Esophagus squamous epithelium (tissue), 5 donors: ENCODE data around the gene HIKESHI. TPM values are rescaled to one million over a fixed set of nuclear protein-coding genes. Genes with fewer than 3 reads are reported as not detected.

Experiments
- DNase-seq: peaks from one replicate; lab custom pipeline; 2025; lab: John Stamatoyannopoulos, UW
- H3K27ac ChIP-seq, 4 donors: fragments of 200-600 bp; sonication (generic); one replicate each; pipeline ENCODE4 v1.5.1; 2016 to 2019; ENCODE audit warnings: mild to moderate bottlenecking in 1 of 4
- H3K27me3 ChIP-seq, 4 donors: fragments of 200-600 bp; sonication (generic); 1 replicate in 3 of 4; 2 replicates in 1 of 4; pipeline versions ENCODE4 v1.5.1 to v1.6.0; 2017 to 2021; ENCODE audit warnings: antibody characterized with exemption in 1 of 4
- H3K36me3 ChIP-seq, 3 donors: fragments of 200-600 bp; sonication (generic); one replicate each; pipeline ENCODE4 v1.5.1; 2016 to 2019
- H3K4me1 ChIP-seq, 3 donors: fragments of 200-600 bp; sonication (generic); one replicate each; pipeline ENCODE4 v1.5.1; 2017 to 2019
- H3K4me3 ChIP-seq, 4 donors: fragments of 200-600 bp; sonication (generic); 1 replicate in 3 of 4; 2 replicates in 1 of 4; pipeline ENCODE4 v1.5.1; 2016 to 2019; ENCODE audit warnings: mild to moderate bottlenecking in 2 of 4, moderate library complexity in 1 of 4
- H3K9me3 ChIP-seq, 3 donors: fragments of 200-600 bp; sonication (generic); one replicate each; pipeline ENCODE4 v1.5.1; 2016 to 2019
- CTCF ChIP-seq, 6 experiments: fragments of 450-650 bp in 4 of 6; fragments of 200-600 bp in 2 of 6; sonication (generic) in 2 of 6; IDR thresholded peaks; one replicate each; pipeline ENCODE4 v1.5.1; 2016 to 2019; ENCODE audit warnings: antibody characterized with exemption in 6 of 6, mild to moderate bottlenecking in 4 of 6, moderate library complexity in 4 of 6
- POLR2A ChIP-seq, 4 donors: fragments of 450-650 bp; IDR thresholded peaks; one replicate each; pipeline ENCODE4 v1.6.1; 2017; ENCODE audit warnings: antibody characterized with exemption in 4 of 4, mild to moderate bottlenecking in 4 of 4, moderate library complexity in 3 of 4
- WGBS, 2 donors: methylation state at CpG; one replicate each; pipeline ENCODE4 v1.1.5; 2018; 5-methylcytosine and 5-hydroxymethylcytosine counted together
- intact Hi-C: fragments of 100-400 bp; cut with DNase I; formaldehyde crosslinking; loops from one replicate; pipeline ENCODE4 v1.15.0; 2022
- total RNA-seq, 4 donors: library from RNA; depleted of rRNA; stranded (reverse); fragments of >200 nt; gene quantifications; one replicate each; pipeline ENCODE4 v1.1.0, GENCODE V29; 2016
- donor health status: DM: yes; HTN: yes; CAD: no.

Gene HIKESHI
- total RNA-seq, 4 donors from 2014 or later: 22.4 to 35.7 (median 33.9) TPM

- no peak for DNase-seq
- TF ChIP-seq POLR2A (IDR thresholded peaks at IDR 0.05): no peak
- no peak for TF ChIP-seq CTCF (IDR thresholded peaks at IDR 0.05)
- intact Hi-C loops: no loop called here
- H3K4me3 ChIP-seq: no peak overlapping the region
- no peaks in the 10 kb centered on the region for H3K27me3 ChIP-seq
- H3K9me3 ChIP-seq: no peaks in the 10 kb centered on the region
- 90 to 94% methylated on average over 2 of the region's 2 CpGs for WGBS, 2 donors
- H3K27ac ChIP-seq: no peak overlapping the region
- no peaks in the 10 kb centered on the region for H3K36me3 ChIP-seq
- H3K4me1 ChIP-seq: no peaks in the 10 kb centered on the region
Observed at GRCh38 chr11:86380295-86381059, 78.4 kb downstream of the HIKESHI start.

GRCh38 chr11:86383041-86383955 lies 81.3 kb downstream of the HIKESHI start:
- Histone ChIP-seq H3K36me3 (no peaks in the 10 kb centered on the region), H3K4me3 (no peak overlapping the region), H3K27ac (no peak overlapping the region), H3K9me3 (no peaks in the 10 kb centered on the region), H3K27me3 (no peaks in the 10 kb centered on the region), H3K4me1 (no peaks in the 10 kb centered on the region)
- WGBS, 2 donors: 71 to 78% methylated on average over 5 of the region's 5 CpGs
- intact Hi-C loops: no loop called here
- no peak for DNase-seq
- TF ChIP-seq POLR2A (IDR thresholded peaks at IDR 0.05) (no peak), CTCF (IDR thresholded peaks at IDR 0.05) (no peak)

GRCh38 chr11:86386283-86386682 lies 84.2 kb downstream of the HIKESHI start:
- intact Hi-C loops: no loop called here
- H3K4me3 ChIP-seq: no peak overlapping the region
- no peaks in the 10 kb centered on the region for H3K27me3 ChIP-seq
- H3K36me3 ChIP-seq: no peaks in the 10 kb centered on the region
- H3K4me1 ChIP-seq: no peaks in the 10 kb centered on the region
- 75 to 88% methylated on average over 2 of the region's 2 CpGs for WGBS, 2 donors
- TF ChIP-seq CTCF (IDR thresholded peaks at IDR 0.05) (no peak), POLR2A (IDR thresholded peaks at IDR 0.05) (no peak)
- H3K9me3 ChIP-seq: no peaks in the 10 kb centered on the region
- no peak for DNase-seq
- no peak overlapping the region for H3K27ac ChIP-seq

GRCh38 chr11:86386746-86387145 lies 84.7 kb downstream of the HIKESHI start:
- TF ChIP-seq POLR2A (IDR thresholded peaks at IDR 0.05): no peak
- no peak for TF ChIP-seq CTCF (IDR thresholded peaks at IDR 0.05)
- no peaks in the 10 kb centered on the region for H3K36me3 ChIP-seq
- 82 to 92% methylated on average over 2 of the region's 2 CpGs for WGBS, 2 donors
- DNase-seq: no peak
- H3K27ac ChIP-seq: no peak overlapping the region
- H3K4me3 ChIP-seq: no peak overlapping the region
- no peaks in the 10 kb centered on the region for H3K9me3 ChIP-seq
- H3K27me3 ChIP-seq: no peaks in the 10 kb centered on the region
- intact Hi-C loops: no loop called here
- H3K4me1 ChIP-seq: no peaks in the 10 kb centered on the region

- Histone ChIP-seq H3K9me3 (no peaks in the 10 kb centered on the region), H3K27me3 (no peaks in the 10 kb centered on the region), H3K27ac (no peak overlapping the region), H3K36me3 (no peaks in the 10 kb centered on the region), H3K4me1 (no peaks in the 10 kb centered on the region), H3K4me3 (no peak overlapping the region)
- TF ChIP-seq POLR2A (IDR thresholded peaks at IDR 0.05): no peak
- DNase-seq: no peak
- intact Hi-C loops: no loop called here
- 36 to 60% methylated on average over 4 of the region's 4 CpGs for WGBS, 2 donors
Observed at GRCh38 chr11:86388198-86388597, 86.2 kb downstream of the HIKESHI start.
